GM21390 (cell line): ENCODE results near the gene TMEM43.

Source experiments
- ATAC-seq: cut with Tn5 transposase; IDR thresholded peaks from one replicate; pipeline ENCODE4 v1.9.1; 2021; ENCODE audit not compliant: unreplicated experiment

TMEM43 gene

GRCh38 chr3:14150491-14151230 is 25.8 kb downstream of the TMEM43 start:
- ATAC-seq: no peak

DNA sequence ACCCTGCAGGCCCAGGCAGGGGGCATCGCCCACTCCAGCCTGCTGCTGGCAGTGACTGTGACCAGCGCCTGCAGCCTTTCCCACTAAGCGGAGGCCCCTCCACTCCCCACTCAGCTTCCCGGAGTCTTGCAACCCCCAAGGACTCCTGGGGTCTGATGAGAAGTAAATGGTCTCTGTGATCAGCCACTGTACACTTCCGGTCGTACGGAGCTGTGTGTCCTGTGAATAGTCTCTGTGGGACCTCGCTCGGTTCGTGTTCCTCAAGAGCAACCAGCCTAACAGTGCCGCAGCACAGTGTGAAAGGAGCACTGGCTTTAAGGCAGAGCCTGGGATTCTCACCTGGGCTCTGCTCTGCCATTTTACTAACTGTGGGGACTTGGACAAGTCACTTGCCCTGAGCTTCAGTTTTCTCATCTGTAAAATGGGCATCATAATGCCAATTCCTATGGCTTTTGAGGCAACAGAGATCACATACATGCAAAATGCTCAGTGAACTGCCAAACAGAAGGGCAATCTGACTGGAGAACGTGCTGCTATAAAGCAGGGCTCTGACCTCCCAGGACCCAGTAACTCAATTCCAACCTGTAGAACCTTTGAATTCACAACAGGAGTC is 26.7 kb downstream of the TMEM43 start:
- no peak for ATAC-seq

DNA sequence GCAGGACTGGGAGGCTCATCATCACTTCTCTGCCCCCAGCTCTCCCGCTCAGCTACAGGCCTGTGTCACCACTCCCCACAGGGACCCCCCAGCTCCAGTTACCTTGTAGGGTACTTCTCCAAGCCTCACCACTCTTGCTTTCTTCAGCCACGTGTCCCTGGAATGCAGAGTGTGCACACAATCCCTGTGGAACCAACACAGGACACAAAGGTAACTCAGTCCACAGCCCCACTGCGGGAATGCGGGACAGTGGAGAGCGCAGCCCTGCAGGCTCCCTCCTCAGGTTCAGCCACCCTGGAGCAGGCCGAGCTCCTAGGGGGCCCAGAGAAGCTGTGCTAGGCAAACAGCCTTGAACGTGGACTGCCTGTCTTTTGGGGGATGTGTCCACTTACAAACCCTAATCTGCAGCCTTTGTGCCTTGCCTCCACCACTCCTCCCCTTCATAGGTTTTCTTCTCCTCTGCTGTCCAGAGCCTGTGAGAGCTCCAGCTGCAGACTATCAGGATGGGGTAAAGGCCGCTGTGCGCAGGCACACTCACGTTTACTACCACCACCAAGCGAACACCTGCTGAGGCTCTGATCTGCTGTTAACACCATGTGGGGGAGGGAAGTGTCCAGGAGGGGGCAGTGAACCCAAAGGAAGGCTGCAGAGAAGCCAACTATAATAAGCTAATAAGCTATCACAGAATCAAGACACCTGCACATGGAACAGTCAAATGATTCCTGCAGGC is 27.5 kb downstream of the TMEM43 start:
- ATAC-seq: no peak

- no peak for ATAC-seq
These were observed 28.1 kb downstream of the TMEM43 start for GRCh38 chr3:14152963-14153355.

GRCh38 chr3:14153663-14154062 is 28.8 kb downstream of the TMEM43 start:
- no peak for ATAC-seq

- ATAC-seq: no peak
These were observed 29.4 kb downstream of the TMEM43 start for GRCh38 chr3:14154276-14154675.

GRCh38 chr3:14154895-14155440 is 30.1 kb downstream of the TMEM43 start:
- no peak for ATAC-seq

DNA sequence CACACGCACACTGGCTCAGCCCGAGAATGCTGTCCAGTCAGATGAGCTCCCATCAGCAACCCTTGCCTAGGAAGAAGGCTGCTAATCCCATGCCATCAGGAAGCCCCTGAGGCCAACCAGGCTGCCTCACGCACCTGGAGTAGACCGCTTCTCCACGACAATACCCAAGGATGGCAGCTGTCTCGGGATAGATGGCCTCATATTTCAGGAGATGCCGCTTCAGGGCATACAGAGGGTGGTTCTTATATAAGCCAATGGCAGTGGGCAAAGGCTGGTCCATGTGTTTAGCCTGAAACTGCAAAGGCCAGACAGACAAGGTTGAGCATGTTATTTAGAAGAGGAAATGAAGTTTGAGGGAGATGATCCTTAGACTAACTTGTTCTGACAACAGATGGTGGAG is 31.3 kb downstream of the TMEM43 start:
- ATAC-seq: no peak

DNA sequence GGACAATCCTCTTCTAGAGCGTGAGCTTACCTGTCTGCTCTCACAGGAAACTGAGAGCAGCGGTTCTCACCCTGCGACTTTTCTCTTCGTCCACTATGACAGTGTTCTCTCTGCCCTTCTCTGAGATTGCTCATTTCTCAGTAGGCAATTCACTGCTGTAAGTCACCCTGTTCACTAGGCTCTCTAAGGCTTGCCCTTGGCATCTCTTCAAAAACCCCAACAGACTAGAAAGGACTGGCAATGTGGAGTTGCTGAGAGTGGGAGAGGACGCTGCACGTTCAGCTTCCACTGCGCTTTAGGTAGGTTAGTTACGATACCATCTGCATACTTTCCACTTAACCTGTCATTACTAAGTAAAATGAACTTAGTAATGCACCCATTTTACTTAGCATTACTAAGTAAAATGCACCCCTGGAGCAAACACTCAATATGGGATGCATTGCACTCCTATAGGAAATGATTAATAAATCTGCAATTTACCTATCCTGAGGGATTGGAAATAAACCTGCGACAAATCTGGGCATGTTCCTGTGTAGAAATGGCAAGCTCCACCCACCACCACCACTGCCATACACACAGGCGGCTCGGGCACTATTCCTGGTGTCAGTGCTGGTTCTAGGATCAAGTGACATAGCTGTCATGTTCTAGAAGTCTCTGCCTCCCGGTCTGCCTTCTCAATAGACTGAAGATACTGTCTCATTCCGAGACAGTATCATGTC is 32.1 kb downstream of the TMEM43 start:
- no peak for ATAC-seq

- no peak for ATAC-seq
These were observed 33.1 kb downstream of the TMEM43 start for GRCh38 chr3:14157951-14158350.

GRCh38 chr3:14158370-14158769 is 33.5 kb downstream of the TMEM43 start:
- no peak for ATAC-seq

DNA sequence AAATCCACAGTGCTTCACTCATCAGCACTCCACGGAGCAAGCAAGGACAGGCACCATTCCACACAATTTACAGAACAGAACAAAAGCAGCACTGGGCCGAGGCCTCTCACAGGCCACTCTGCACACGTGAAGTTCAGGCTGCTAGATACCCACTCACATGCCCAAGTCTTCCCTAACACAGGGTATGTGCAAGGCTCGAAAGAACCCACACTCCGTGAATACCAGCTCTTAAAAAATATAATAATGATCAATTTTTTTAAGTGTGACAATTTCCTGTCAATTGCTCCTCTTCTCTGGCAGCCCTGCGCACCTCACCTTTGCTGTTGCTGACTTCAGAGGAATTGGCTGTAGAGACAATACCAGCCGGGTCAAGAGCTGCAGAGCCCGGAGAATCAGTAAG is 34.6 kb downstream of the TMEM43 start:
- ATAC-seq: no peak

GRCh38 chr3:14161282-14161681 is 36.4 kb downstream of the TMEM43 start:
- no peak for ATAC-seq

DNA sequence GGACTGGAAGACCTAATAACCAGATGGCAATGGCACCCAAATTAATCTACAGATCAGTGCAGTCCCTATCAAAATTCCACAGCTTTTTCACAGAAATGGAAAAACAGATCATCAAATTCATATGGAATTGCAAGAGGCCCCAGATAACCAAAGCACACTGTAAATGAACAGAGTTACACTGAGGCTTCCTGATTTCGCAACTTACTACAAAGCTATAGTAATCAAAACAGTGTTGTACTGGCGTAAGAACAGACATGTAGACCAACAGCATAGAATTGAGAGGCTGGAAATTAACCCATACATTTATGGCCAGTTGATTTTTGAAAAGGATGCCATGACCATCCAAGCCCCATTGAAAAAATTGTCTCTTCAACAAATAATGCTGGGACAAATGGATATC is 37.3 kb downstream of the TMEM43 start:
- no peak for ATAC-seq

DNA sequence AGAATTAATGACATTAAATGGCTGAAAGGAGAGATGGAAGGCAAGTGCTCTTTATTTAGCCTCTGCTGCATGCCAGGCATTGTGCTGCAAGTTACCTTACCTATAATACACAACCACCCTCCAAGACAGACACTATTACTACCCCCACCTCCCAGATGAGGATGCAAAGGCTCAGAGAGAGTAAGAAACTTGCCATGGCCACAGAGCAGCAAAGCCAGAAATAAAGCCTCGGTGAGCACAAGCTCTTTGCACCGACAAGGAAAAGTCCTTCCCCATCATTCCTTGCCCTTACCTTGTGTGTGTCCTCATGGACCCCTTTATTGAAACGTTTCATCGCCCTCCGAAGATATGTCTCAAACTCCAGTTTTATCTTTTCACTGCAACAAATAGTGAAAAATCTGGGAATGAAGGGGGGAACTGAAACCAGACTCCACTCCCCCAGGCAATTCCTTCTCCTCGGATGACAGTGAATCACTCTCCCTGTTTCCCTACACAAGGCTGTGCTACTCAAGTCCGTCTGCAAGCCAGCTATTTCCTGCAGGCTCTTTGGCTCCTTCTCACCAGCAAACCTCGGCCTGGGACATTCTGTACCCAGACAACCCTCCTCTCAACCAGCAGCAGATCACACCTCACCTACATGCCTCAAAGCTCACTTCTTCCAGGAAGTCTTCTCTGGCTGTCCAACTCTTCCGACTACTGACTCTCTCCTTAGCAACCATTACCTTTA is 42.2 kb downstream of the TMEM43 start:
- no peak for ATAC-seq

- no peak for ATAC-seq
These were observed 44.6 kb downstream of the TMEM43 start for GRCh38 chr3:14169435-14169834.

DNA sequence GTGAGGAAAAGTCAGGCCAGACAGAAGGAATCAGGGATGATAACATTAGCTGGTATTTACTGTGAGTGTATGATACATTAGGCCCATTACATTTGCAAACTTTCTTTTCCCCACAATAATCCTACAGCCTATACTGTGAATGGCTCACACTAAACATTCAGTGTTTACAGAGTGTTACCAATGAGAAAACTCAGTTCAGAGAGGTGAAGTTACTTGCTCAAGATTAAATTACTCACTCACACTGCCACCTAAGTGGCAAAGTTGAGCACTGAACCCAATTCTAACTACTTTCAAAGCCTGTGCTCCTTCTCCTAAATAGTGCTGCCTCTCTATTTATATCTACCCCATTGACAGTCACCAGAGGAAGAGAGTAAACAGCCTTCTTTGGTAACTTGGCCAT is 45.0 kb downstream of the TMEM43 start:
- ATAC-seq: no peak

- ATAC-seq: no peak
These were observed 45.8 kb downstream of the TMEM43 start for GRCh38 chr3:14170531-14171159.

GRCh38 chr3:14172496-14172895 is 47.6 kb downstream of the TMEM43 start:
- no peak for ATAC-seq

DNA sequence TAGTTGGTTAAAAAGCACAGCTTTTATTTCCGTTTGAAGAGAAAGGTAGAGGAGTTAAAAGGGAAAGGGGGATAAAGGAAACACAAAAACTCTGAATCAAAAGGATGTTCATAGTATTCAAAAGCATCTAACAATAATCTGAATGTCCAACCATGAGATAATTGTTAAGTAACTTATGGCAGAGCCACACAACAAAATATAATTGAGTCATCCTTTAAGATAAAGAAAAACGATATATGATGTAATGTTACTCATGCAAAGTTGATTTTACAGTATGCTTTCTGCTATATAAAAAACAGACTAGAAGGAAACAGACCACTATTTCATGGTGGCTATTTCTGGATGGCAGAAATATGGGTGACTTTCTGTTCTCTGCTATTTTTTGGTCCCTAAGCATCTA is 49.6 kb downstream of the TMEM43 start:
- ATAC-seq: no peak
